WTC11 (cell line): ENCODE measurements around the gene OCIAD1.
"Not testable (repeated sequence)": the region's sequence is repeated elsewhere in the genome, so short reads cannot be mapped to it uniquely, and the experiment has no call there.

Experiments
- CTCF ChIP-seq: fragments of 200-600 bp; IDR thresholded peaks from 2 replicates; pipeline ENCODE4 v1.8.0; 2022; ENCODE audit warnings: antibody characterized with exemption
- USF2 ChIP-seq: sonication (generic); formaldehyde crosslinking; IDR thresholded peaks from 2 replicates; pipeline ENCODE4 v1.8.1; 2023; ENCODE audit warnings: mild to moderate bottlenecking, missing genetic modification reagents, moderate library complexity

GRCh38 chr4:48821431-48821830 lies 9.5 kb upstream of the OCIAD1 start:
- not testable (repeated sequence) for TF ChIP-seq USF2 (CRISPR knock-in tag); CTCF
